Measurements from ENCODE around the gene DOCK4. TPM values are rescaled to one million over a fixed set of nuclear protein-coding genes. Genes with fewer than 3 reads are reported as not detected.

The DOCK4 gene
- total RNA-seq, 3 donors from 2014 or later: 31.7 to 43.3 (median 41.9) TPM

DNA sequence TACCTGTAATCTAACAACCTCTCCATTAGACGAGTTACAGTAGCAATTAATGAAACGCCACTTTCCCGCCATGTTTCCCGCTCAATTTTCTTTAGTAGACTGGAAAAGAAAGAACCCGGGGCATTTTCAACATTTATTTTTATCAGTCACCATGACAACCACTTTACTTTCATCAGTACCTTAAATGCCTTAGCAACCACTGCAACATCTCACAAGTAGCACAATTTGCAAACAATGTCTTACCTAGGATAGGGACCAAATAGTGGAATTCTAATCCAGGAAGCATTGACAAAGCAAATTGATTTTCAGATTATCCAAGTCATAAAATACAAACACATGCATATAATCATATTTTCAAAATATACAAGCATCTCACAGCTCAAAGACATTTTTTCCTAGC, 422.3 kb downstream of the DOCK4 start:
- Histone ChIP-seq H3K27me3 (no peaks in the 10 kb centered on the region), H3K27ac (no peak overlapping the region), H3K36me3 (no peaks in the 10 kb centered on the region), H3K9me3 (no peaks in the 10 kb centered on the region), H3K4me1 (no peaks in the 10 kb centered on the region), H3K4me3 (no peak overlapping the region)
- DNase-seq (ENCODE audit: low spot score in 2 of 2): no peak
- intact Hi-C loops (cut with DNase I; ENCODE audit: low total_unique reads): loop anchor here (5.0 kb wide), 1 partner anchor 728 kb away; no protein-coding TSS in a partner anchor
- TF ChIP-seq POLR2AphosphoS5 (IDR thresholded peaks at IDR 0.05) (no peak), POLR2A (IDR thresholded peaks at IDR 0.05) (no peak)
- TF ChIP-seq, protein P1, sequence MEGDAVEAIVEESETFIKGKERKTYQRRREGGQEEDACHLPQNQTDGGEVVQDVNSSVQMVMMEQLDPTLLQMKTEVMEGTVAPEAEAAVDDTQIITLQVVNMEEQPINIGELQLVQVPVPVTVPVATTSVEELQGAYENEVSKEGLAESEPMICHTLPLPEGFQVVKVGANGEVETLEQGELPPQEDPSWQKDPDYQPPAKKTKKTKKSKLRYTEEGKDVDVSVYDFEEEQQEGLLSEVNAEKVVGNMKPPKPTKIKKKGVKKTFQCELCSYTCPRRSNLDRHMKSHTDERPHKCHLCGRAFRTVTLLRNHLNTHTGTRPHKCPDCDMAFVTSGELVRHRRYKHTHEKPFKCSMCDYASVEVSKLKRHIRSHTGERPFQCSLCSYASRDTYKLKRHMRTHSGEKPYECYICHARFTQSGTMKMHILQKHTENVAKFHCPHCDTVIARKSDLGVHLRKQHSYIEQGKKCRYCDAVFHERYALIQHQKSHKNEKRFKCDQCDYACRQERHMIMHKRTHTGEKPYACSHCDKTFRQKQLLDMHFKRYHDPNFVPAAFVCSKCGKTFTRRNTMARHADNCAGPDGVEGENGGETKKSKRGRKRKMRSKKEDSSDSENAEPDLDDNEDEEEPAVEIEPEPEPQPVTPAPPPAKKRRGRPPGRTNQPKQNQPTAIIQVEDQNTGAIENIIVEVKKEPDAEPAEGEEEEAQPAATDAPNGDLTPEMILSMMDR (IDR thresholded peaks at IDR 0.05): no peak

DNA sequence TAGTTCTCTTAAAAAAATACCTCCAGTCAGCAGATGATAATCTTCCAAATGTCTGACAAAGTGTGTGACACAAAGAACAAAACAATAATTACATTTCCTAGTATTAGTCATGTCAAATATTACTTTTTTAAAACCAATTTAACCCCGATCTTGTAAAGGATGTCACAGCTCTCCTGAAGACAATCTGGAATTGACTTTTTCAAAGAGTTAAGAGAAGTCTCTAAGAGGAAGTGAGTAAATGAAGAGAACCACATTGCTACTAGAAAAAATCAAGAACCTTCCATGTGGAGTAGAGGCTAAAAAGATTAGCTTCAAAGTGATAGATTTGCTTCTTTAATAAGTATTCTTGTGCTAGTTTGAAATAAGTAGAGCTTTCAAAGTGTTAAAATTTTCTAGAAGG, 425.7 kb downstream of the DOCK4 start:
- intact Hi-C loops (cut with DNase I; ENCODE audit: low total_unique reads): loop anchor here (5.0 kb wide), 1 partner anchor 732 kb away; no protein-coding TSS in a partner anchor
- H3K9me3 ChIP-seq: peaks cover 0 to 7% of the 10 kb centered on the region in 2 donors
- no peaks in the 10 kb centered on the region for H3K27me3 ChIP-seq
- H3K4me3 ChIP-seq: no peak overlapping the region
- H3K27ac ChIP-seq: no peak overlapping the region
- no peak for TF ChIP-seq POLR2A (IDR thresholded peaks at IDR 0.05)
- no peak for TF ChIP-seq POLR2AphosphoS5 (IDR thresholded peaks at IDR 0.05)
- TF ChIP-seq, protein P1 (IDR thresholded peaks at IDR 0.05): no peak
- no peak for DNase-seq (ENCODE audit: low spot score in 2 of 2)
- H3K4me1 ChIP-seq: no peaks in the 10 kb centered on the region
- H3K36me3 ChIP-seq: no peaks in the 10 kb centered on the region

DNA sequence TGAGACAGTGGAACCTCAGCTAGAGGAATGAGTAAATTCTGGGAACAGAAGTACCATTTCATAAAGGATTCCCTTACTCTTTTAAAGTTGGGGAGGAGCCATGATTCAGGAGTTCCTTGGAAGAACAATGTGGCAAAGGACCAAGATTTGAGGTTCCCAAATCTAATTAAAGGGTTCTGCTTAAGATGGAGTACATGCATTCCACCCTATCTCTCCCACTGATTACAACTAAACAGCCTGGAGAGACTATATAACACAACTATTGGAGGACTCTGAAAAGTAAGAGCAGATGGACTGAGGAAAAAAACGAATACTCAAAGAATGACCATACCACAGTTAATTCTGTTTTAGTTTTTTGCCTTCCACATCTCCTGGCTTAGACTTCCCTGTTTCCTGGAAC, 431.0 kb downstream of the DOCK4 start:
- peaks cover 0 to 7% of the 10 kb centered on the region in 2 donors for H3K9me3 ChIP-seq
- no peak overlapping the region for H3K27ac ChIP-seq
- TF ChIP-seq POLR2A (IDR thresholded peaks at IDR 0.05) (no peak), POLR2AphosphoS5 (IDR thresholded peaks at IDR 0.05) (no peak)
- TF ChIP-seq, protein P1 (IDR thresholded peaks at IDR 0.05): no peak
- no peaks in the 10 kb centered on the region for H3K36me3 ChIP-seq
- H3K4me1 ChIP-seq: no peaks in the 10 kb centered on the region
- H3K4me3 ChIP-seq: no peak overlapping the region
- intact Hi-C loops (cut with DNase I; ENCODE audit: low total_unique reads): no loop called here
- H3K27me3 ChIP-seq: no peaks in the 10 kb centered on the region
- no peak for DNase-seq (ENCODE audit: low spot score in 2 of 2)

DNA sequence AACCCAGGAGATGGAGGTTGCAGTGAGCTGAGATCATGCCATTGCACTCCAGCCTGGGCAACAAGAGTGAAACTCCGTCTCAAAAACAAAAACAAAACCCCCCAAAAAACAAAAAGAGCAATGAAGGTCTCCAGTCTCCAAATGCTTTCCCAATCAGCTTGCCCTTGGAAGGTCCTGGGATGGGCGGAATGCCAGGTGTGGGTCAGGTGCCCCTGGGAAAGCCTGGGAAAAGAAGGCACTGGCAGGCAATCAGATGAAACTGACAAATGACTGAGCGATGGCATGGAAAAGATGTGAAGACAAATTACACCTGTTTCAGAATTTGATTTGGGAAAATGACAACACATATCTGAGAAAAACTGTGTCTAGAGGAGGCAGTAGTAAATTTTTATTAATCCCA, 433.5 kb downstream of the DOCK4 start:
- TF ChIP-seq POLR2A (IDR thresholded peaks at IDR 0.05): no peak
- TF ChIP-seq POLR2AphosphoS5 (IDR thresholded peaks at IDR 0.05): no peak
- TF ChIP-seq, protein P1 (IDR thresholded peaks at IDR 0.05): no peak
- DNase-seq (ENCODE audit: low spot score in 2 of 2): no peak
- H3K4me3 ChIP-seq: no peak overlapping the region
- intact Hi-C loops (cut with DNase I; ENCODE audit: low total_unique reads): no loop called here
- H3K27ac ChIP-seq: no peak overlapping the region
- H3K4me1 ChIP-seq: no peaks in the 10 kb centered on the region
- no peaks in the 10 kb centered on the region for H3K27me3 ChIP-seq
- H3K9me3 ChIP-seq: peaks cover 0 to 7% of the 10 kb centered on the region in 2 donors
- no peaks in the 10 kb centered on the region for H3K36me3 ChIP-seq

DNA sequence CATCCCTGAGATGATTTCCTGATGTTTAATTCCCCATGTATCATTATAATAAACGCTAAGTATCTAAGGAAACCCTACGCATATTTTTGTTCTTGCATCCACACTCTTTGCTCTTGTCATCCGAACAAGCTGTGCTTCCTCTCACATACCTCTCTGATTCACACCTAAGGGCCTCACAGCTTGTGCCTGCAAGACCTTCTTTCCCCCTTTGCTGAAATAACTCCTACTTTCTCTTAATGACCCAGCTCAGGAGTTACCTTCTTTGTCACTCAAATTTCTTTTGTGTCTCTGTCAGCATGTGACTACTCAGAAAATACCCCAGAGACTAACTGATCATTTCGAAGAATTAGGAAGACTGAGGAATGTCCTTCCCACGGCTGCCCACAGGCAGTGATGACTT, 434.6 kb downstream of the DOCK4 start:
- no peaks in the 10 kb centered on the region for H3K4me1 ChIP-seq
- TF ChIP-seq POLR2AphosphoS5 (IDR thresholded peaks at IDR 0.05) (no peak), POLR2A (IDR thresholded peaks at IDR 0.05) (no peak)
- TF ChIP-seq, protein P1 (IDR thresholded peaks at IDR 0.05): no peak
- no peaks in the 10 kb centered on the region for H3K27me3 ChIP-seq
- intact Hi-C loops (cut with DNase I; ENCODE audit: low total_unique reads): no loop called here
- DNase-seq (ENCODE audit: low spot score in 2 of 2): no peak
- H3K9me3 ChIP-seq: no peaks in the 10 kb centered on the region
- H3K4me3 ChIP-seq: no peak overlapping the region
- H3K36me3 ChIP-seq: no peaks in the 10 kb centered on the region
- no peak overlapping the region for H3K27ac ChIP-seq
